Measurements from ENCODE around the gene TUBGCP6.

TUBGCP6 gene

DNA sequence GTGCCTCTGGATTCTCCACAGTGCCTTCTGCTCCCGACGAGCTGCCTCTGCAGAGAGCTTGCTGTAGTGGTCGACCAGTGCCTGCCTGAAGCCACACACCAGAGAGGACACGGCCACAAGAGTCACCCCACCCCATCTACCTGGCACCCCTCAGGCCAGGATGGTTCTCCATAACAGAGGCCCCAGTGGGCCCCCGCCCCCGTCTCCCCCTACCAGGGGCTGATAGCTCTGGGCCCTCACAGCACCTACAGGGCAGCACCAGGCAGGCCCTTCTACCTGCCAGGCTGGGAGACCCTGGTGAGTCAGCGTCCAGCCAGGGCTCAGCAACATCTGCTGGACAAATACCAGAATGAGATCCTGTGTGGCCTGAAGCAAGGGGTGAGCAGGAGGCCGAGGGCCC is 22.3 kb downstream of the TUBGCP6 start:
- Histone ChIP-seq H3K4me3 (ENCODE audit: low read depth, low read length) (no peak overlapping the region), H3K4me1 (ENCODE audit: control insufficient read depth, insufficient read depth, low read length) (no peaks in the 10 kb centered on the region), H3K27me3 (ENCODE audit: control insufficient read depth, insufficient read depth, low read length) (no peaks in the 10 kb centered on the region), H3K9ac (ENCODE audit: low read depth, low read length) (no peak overlapping the region), H3K9me3 (ENCODE audit: control insufficient read depth, insufficient read depth, low read length) (no peaks in the 10 kb centered on the region), H3K36me3 (ENCODE audit: control insufficient read depth, insufficient read depth, low read length) (peaks cover 56% of the 10 kb centered on the region)

DNA sequence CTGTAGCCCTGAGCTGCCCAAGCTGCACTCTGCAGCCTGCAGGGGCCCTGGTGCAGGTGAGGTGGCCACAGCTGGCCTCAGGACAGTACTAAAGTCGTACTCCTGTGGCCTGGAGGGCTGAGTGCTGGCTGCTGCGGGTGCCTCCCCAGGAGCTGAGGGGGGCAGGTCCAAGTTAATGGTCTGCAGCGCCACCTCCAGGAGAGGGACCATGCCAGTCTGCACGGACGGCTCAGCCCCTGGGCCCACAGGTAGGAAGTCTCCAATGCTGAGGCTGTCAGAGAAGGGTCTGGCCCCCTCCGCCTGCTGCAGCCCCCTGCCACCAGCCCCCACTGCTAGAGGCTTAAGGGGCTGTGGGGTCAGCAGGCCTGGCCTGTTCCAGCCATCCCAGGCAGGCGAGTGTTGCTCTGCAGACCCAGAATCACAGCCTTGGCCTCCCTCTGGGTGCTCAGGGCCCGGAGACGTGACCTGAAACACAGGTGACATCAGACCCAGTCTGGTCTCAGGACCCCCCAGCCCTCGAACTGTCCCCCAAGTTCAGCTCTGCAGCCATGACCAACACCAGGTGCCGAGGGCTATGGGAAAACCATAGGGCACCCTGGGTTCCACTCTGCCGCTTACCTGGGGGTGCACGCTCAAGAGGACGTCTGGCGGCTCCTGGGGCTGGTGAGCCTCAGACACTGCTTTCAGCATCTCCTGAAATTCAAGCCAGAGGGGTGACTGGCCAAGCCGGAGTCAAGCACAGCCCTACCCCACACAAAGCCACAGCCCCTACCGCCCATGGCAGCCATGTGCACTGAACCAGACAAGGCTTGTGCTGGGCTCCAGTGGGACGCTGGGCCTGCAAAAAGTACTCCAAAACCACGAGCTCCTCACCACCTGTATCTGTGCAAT is 23.2 kb downstream of the TUBGCP6 start:
- Histone ChIP-seq H3K9ac (ENCODE audit: low read depth, low read length) (no peak overlapping the region), H3K4me3 (ENCODE audit: low read depth, low read length) (no peak overlapping the region), H3K27me3 (ENCODE audit: control insufficient read depth, insufficient read depth, low read length) (no peaks in the 10 kb centered on the region), H3K9me3 (ENCODE audit: control insufficient read depth, insufficient read depth, low read length) (no peaks in the 10 kb centered on the region), H3K36me3 (ENCODE audit: control insufficient read depth, insufficient read depth, low read length) (peaks cover 64% of the 10 kb centered on the region), H3K4me1 (ENCODE audit: control insufficient read depth, insufficient read depth, low read length) (no peaks in the 10 kb centered on the region)

DNA sequence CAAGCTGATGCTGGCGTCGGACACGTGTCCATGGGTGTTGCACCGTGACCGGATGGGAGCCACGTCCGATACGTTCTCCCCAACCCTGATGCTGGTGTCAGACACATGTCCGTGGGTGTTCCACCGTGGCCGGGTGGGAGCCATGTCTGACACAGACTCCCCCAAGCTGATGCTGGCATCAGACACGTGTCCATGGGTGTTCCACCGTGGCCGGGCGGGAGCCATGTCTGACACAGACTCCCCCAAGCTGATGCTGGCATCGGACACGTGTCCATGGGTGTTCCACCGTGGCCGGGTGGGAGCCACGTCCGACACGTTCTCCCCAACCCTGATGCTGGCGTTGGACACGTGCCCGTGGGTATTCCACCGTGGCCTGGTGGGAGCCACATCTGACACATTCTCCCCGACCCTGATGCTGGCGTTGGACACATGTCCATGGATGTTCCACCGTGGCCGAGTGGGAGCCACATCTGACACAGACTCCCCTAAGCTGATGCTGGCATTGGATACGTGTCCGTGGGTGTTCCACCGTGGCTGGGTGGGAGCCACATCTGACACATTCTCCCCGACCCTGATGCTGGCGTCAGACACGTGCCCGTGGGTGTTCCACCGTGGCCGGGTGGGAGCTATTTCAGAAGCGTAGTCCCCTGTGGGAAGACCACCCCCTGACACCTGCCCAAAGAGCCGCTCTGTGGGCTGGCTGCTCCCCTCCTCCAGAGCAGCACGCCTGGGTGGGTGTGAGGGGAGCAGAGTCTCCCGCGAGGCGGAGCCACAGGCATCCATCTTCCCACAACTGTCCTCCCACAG is 24.0 kb downstream of the TUBGCP6 start:
- no peak overlapping the region for H3K4me3 ChIP-seq (ENCODE audit: low read depth, low read length)
- no peaks in the 10 kb centered on the region for H3K9me3 ChIP-seq (ENCODE audit: control insufficient read depth, insufficient read depth, low read length)
- no peaks in the 10 kb centered on the region for H3K27me3 ChIP-seq (ENCODE audit: control insufficient read depth, insufficient read depth, low read length)
- no peak overlapping the region for H3K9ac ChIP-seq (ENCODE audit: low read depth, low read length)
- H3K4me1 ChIP-seq (ENCODE audit: control insufficient read depth, insufficient read depth, low read length) = no peaks in the 10 kb centered on the region
- peaks cover 73% of the 10 kb centered on the region for H3K36me3 ChIP-seq (ENCODE audit: control insufficient read depth, insufficient read depth, low read length)

DNA sequence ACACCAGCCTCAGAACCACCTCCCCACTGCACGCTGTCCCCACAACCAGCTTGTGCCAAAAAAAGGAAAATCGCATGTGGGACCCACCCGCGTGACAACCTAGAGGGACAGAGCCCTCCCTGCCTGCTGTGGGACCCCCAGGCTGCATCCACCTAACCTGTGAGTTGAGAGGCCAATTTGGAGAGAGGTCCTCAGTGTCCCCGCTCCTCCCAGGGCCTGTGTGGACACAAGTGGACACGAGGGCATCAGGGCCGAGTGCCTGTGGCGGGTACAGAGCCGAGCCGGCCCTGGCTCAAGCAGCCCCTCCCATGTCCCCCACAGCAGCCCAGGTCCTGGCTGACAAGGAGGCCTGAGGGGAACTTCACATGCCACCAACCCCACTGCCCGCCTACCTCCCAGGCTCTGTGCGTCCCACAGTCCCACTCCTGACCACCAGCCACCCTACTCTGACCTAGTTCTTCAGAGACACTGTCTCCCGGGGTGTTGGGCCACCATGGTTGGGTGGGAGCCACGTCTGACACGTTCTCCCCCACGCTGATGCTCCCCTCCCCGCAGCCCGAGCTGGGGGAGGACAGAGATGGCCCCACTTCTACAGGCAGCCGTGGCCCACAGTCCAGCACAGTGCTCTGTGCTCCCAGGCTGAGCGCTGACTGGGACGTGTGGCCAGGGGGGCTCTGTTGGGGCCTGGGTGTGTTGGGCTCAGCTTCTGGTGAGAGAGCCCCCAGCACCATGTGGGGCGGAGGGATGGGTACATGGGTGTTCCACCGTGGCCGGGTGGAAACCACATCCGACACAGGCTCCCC is 24.8 kb downstream of the TUBGCP6 start:
- no peaks in the 10 kb centered on the region for H3K27me3 ChIP-seq (ENCODE audit: control insufficient read depth, insufficient read depth, low read length)
- no peak overlapping the region for H3K4me3 ChIP-seq (ENCODE audit: low read depth, low read length)
- H3K9ac ChIP-seq (ENCODE audit: low read depth, low read length) = no peak overlapping the region
- H3K36me3 ChIP-seq (ENCODE audit: control insufficient read depth, insufficient read depth, low read length) = peaks cover 81% of the 10 kb centered on the region
- H3K4me1 ChIP-seq (ENCODE audit: control insufficient read depth, insufficient read depth, low read length) = no peaks in the 10 kb centered on the region
- H3K9me3 ChIP-seq (ENCODE audit: control insufficient read depth, insufficient read depth, low read length) = no peaks in the 10 kb centered on the region

DNA sequence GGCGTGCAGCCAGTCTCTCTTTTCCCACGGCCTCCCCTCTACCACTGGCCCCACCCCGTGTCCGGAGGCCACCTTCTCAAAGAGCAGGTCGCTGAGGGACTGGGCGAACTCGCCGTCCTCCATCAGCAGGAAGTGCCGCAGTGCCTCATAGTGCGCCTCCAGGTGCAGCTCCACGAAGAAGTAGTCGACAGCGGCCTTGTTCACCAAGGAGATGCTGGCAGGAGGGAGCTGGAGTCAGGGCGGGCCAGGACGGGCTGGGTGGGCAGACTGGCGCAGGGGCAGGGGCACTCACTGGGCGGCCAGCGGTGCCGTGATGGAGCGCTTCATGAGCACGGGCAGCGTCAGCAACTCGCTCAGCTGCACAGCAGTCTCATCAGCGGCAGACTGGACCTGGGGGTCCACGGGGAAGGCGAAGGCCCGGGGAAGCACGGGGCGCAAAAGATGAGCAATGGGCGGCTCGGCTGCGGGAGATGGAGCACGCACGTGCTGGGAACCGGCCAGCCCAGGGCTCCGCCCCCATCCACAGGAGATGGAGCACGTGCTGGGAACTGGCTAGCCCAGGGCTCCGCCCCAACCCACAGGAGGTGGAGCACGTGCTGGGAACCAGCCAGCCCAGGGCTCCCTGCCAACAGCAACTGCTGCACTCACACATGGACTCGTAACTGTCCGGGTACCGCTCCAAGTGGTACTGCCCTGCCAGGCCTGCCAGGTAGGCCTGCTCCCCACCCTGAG is 25.7 kb downstream of the TUBGCP6 start:
- no peaks in the 10 kb centered on the region for H3K9me3 ChIP-seq (ENCODE audit: control insufficient read depth, insufficient read depth, low read length)
- H3K4me1 ChIP-seq (ENCODE audit: control insufficient read depth, insufficient read depth, low read length) = no peaks in the 10 kb centered on the region
- H3K27me3 ChIP-seq (ENCODE audit: control insufficient read depth, insufficient read depth, low read length) = no peaks in the 10 kb centered on the region
- peaks cover 81% of the 10 kb centered on the region for H3K36me3 ChIP-seq (ENCODE audit: control insufficient read depth, insufficient read depth, low read length)
- no peak overlapping the region for H3K9ac ChIP-seq (ENCODE audit: low read depth, low read length)
- H3K4me3 ChIP-seq (ENCODE audit: low read depth, low read length) = no peak overlapping the region

DNA sequence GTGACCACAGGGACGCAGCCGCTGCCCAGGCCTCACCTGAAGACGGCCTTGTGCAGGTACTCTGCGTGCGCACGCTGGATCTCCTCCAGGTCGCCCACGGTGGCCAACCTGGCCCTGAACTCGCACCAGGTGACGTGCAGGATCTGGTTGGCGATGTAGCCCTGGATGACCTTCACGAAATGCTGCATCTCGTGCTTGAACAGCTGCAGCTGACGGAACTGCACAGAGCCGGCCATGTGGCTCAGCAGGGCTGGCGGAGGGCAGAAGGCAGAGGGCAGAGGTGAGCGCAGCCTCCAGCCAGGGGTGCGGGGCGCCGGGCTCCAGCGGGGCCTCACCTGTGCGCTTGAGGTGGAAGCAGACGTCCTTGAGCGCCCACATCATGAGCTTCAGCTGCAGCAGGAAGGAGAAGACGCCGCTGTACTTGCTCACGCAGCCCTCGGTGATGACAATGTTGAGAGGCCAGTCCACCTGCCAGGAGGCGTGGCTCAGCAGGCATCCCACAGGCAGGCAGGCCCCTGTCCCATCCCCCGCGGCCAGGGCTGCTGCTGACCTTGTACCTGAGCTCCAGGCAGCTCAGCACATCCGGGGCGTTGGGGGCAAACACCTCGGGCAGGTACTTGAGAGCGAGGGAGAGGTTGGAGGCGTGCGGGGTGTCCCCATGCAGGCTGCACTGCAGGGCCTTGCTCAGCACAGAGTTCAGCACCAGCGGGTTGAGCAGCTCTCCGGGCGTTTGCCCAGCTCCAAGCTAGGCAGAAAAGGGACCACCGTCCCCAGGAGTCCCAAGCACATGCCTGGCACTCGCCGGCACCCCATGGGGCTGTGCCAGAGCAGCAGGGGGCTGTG is 26.4 kb downstream of the TUBGCP6 start:
- Histone ChIP-seq H3K36me3 (ENCODE audit: control insufficient read depth, insufficient read depth, low read length) (peaks cover 79% of the 10 kb centered on the region), H3K4me1 (ENCODE audit: control insufficient read depth, insufficient read depth, low read length) (no peaks in the 10 kb centered on the region), H3K27me3 (ENCODE audit: control insufficient read depth, insufficient read depth, low read length) (no peaks in the 10 kb centered on the region), H3K9me3 (ENCODE audit: control insufficient read depth, insufficient read depth, low read length) (no peaks in the 10 kb centered on the region), H3K4me3 (ENCODE audit: low read depth, low read length) (no peak overlapping the region), H3K9ac (ENCODE audit: low read depth, low read length) (no peak overlapping the region)

DNA sequence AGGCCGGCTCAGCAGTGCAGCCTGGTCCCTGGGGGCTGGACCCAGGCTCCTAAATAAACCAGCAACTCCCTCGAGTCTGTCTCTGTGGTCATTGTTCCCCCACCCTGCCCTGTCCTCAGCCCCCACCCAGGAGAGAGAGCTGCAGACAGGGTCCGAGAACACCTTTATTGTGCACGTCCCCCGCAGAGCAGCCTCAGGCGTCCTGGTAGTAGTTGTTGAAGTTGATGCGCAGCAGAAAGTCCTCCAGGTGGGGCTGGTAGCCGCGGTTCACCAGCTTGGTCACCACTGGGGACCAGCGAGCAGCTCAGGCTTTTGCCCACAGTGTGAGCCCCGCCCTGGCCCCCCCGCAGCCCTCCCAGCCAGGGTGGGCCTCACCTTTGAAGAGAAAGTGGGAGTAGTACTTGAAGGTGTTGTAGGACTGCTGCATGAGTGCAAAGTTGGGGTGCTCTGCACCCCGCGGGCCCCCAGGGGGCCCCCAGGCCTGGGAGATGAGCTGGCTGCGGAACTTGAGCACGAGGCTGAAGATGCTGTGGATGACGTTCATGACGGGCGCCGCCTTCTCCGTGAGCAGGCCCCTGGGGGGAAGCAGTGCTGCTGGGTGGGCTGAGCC is 27.2 kb downstream of the TUBGCP6 start:
- no peaks in the 10 kb centered on the region for H3K4me1 ChIP-seq (ENCODE audit: control insufficient read depth, insufficient read depth, low read length)
- no peak overlapping the region for H3K4me3 ChIP-seq (ENCODE audit: low read depth, low read length)
- no peaks in the 10 kb centered on the region for H3K27me3 ChIP-seq (ENCODE audit: control insufficient read depth, insufficient read depth, low read length)
- H3K9ac ChIP-seq (ENCODE audit: low read depth, low read length) = no peak overlapping the region
- peaks cover 80% of the 10 kb centered on the region for H3K36me3 ChIP-seq (ENCODE audit: control insufficient read depth, insufficient read depth, low read length)
- no peaks in the 10 kb centered on the region for H3K9me3 ChIP-seq (ENCODE audit: control insufficient read depth, insufficient read depth, low read length)

DNA sequence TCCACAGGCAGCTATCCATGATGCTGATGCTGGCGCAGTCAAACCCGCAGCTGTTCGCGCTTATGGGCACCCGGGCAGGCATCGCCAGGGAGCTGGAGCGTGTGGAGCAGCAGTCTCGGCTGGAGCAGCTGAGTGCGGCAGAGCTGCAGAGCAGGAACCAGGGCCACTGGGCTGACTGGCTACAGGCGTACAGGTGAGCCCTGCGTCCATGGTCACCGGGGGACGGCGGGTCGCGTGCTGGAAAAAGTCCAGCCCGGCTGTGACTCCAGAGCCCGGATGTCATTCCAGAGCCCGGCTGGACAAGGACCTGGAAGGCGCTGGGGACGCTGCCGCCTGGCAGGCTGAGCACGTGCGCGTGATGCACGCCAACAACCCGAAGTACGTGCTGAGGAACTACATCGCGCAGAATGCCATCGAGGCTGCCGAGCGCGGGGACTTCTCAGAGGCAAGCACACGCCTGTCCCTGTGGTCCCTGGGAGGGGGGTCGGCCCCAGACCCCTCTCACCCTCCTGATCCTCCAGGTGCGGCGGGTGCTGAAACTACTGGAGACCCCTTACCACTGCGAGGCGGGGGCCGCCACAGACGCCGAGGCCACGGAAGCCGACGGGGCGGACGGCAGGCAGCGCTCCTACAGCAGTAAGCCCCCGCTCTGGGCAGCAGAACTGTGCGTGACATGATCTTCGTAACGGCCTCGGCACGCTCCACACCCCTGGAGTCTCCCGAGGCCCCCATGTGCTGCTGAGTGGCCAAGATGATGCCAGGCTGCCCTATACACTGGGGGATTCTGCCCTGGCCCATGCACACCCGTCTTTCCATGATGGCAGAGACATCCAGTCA is 27.9 kb downstream of the TUBGCP6 start:
- peaks cover 79% of the 10 kb centered on the region for H3K36me3 ChIP-seq (ENCODE audit: control insufficient read depth, insufficient read depth, low read length)
- H3K9ac ChIP-seq (ENCODE audit: low read depth, low read length) = no peak overlapping the region
- no peak overlapping the region for H3K4me3 ChIP-seq (ENCODE audit: low read depth, low read length)
- H3K4me1 ChIP-seq (ENCODE audit: control insufficient read depth, insufficient read depth, low read length) = no peaks in the 10 kb centered on the region
- no peaks in the 10 kb centered on the region for H3K27me3 ChIP-seq (ENCODE audit: control insufficient read depth, insufficient read depth, low read length)
- no peaks in the 10 kb centered on the region for H3K9me3 ChIP-seq (ENCODE audit: control insufficient read depth, insufficient read depth, low read length)

DNA sequence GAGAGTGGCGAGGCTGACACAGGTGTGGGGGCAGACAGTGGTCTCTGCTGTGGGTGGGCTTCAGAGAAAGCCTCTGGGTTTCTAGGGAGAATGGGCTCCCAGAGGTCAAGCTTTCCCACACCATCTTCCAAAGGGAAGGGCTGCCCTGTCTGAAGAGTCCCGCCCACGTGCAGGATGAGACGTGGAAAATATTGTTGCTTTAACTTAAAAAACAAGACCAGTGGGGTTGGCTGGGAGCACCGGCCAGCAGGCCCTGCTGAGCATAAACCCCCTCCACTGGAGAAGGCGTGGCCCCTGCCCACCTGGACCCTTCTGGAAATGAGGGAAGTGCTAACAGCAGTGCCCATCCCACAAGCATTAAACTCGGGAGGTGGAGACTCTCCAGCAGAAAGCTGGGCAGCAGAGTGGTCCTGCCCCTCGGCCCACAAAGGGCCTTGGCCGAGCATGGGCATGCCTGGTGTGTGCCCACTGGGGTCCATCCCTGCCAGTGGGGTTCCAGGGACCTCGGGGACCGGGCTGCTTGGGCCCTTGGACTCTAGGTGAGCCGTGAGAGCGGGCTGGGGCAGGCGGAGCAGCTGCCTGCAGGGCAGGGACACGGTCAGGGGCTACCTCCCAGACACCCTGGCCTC is 28.7 kb downstream of the TUBGCP6 start:
- H3K9me3 ChIP-seq (ENCODE audit: control insufficient read depth, insufficient read depth, low read length) = no peaks in the 10 kb centered on the region
- H3K4me3 ChIP-seq (ENCODE audit: low read depth, low read length) = no peak overlapping the region
- H3K27me3 ChIP-seq (ENCODE audit: control insufficient read depth, insufficient read depth, low read length) = no peaks in the 10 kb centered on the region
- H3K36me3 ChIP-seq (ENCODE audit: control insufficient read depth, insufficient read depth, low read length) = peaks cover 73% of the 10 kb centered on the region
- no peak overlapping the region for H3K9ac ChIP-seq (ENCODE audit: low read depth, low read length)
- no peaks in the 10 kb centered on the region for H3K4me1 ChIP-seq (ENCODE audit: control insufficient read depth, insufficient read depth, low read length)

Data from iPS-15b (cell line).